AG09319 (cell line): Measurements from ENCODE around the gene EIF2A.

ENCODE experiments used
- DNase-seq: peaks from one replicate; pipeline ENCODE4 v3.0.0-alpha.2; 2010; ENCODE audit warnings: low read depth; ENCODE audit errors: extremely low read depth
- TF ChIP-seq, protein P1 (sequence below): IDR thresholded peaks from 2 replicates; pipeline ENCODE4 v1.5.1; 2011; ENCODE audit warnings: low read depth, mild to moderate bottlenecking, inconsistent platforms, low read length, moderate library complexity

EIF2A gene

DNA sequence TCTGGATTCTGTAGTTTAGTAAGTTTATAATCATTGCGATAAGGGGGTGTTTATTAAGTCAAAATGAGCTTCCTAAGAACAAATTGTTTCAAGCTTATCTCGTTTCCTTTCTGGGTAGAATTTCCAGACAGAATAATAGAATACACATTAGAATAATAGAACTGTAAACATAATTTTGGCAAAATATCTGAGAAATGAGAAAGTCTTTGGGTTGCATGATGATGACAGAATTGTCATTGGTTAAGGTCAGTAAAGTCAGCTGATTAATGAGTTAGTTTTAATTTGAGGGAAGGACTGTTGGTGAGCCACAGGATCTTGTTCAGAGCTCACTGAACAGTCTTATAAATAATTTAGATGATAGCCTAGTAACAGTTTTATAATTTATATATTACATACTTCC lies 10.2 kb downstream of the EIF2A start:
- DNase-seq: no peak
- TF ChIP-seq, protein P1, sequence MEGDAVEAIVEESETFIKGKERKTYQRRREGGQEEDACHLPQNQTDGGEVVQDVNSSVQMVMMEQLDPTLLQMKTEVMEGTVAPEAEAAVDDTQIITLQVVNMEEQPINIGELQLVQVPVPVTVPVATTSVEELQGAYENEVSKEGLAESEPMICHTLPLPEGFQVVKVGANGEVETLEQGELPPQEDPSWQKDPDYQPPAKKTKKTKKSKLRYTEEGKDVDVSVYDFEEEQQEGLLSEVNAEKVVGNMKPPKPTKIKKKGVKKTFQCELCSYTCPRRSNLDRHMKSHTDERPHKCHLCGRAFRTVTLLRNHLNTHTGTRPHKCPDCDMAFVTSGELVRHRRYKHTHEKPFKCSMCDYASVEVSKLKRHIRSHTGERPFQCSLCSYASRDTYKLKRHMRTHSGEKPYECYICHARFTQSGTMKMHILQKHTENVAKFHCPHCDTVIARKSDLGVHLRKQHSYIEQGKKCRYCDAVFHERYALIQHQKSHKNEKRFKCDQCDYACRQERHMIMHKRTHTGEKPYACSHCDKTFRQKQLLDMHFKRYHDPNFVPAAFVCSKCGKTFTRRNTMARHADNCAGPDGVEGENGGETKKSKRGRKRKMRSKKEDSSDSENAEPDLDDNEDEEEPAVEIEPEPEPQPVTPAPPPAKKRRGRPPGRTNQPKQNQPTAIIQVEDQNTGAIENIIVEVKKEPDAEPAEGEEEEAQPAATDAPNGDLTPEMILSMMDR: no peak

- TF ChIP-seq, protein P1: no peak
- no peak for DNase-seq
These were observed 11.1 kb downstream of the EIF2A start for GRCh38 chr3:150557725-150558124.

GRCh38 chr3:150564243-150564642 lies 17.7 kb downstream of the EIF2A start:
- TF ChIP-seq, protein P1: no peak
- DNase-seq: no peak

- no peak for DNase-seq
- TF ChIP-seq, protein P1: no peak
These were observed 20.7 kb downstream of the EIF2A start for GRCh38 chr3:150567328-150567727.

DNA sequence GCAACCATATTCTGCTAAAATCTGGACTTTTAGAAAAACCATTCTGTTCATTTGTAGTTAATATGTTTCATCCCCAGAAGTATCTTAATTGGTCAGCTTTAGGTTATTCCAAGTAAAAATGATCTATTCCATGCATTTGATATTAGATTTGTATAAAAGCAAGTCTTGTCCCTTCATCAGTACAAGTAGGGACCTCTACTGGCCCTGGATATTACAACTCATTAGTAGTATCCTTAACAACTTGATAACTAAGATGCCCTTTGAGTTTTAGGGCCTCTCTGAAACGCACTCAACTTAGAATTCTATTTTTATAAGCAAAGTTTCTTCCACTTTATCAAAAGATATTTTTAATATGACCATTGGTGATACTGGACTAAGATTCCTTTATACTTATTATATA lies 31.3 kb downstream of the EIF2A start:
- TF ChIP-seq, protein P1: no peak; the same call in 1 of the 2 replicates
- no peak for DNase-seq

- TF ChIP-seq, protein P1: no peak
- no peak for DNase-seq
These were observed 34.6 kb downstream of the EIF2A start for GRCh38 chr3:150581174-150581573.

GRCh38 chr3:150582620-150583019 lies 36.0 kb downstream of the EIF2A start:
- TF ChIP-seq, protein P1: no peak
- DNase-seq: no peak
